HepG2 (cell line): ENCODE results near the gene HSPA6. TPM values are rescaled to one million over a fixed set of nuclear protein-coding genes. Genes with fewer than 3 reads are reported as not detected.
"Not testable (repeated sequence)": the region's sequence is repeated elsewhere in the genome, so short reads cannot be mapped to it uniquely, and the experiment has no call there.

Experiments used
- ATAC-seq: fragments of 200-7000 bp; cut with Tn5 transposase; 3 replicates; pipeline ENCODE4 v1.9.1; 2020; ENCODE audit warnings: mild to moderate bottlenecking, moderate library complexity
- BruUV-seq: library from RNA; stranded (reverse); fragments of 400-500 nt; replicated peaks from 2 replicates; lab custom pipeline; 2021; lab: Mats Ljungman, UMichigan
- CTCF ChIA-PET: fragments of 300-600 bp; formaldehyde crosslinking; extraction: SDS; loops from one replicate; lab custom pipeline; 2021; ENCODE audit warnings: low total read pairs, inconsistent platforms, low intra/inter-chr PET ratio; lab: Yijun Ruan, JAX
- POLR2A ChIA-PET: fragments of 350-600 bp; sonication (Branson Sonifier 250); formaldehyde crosslinking; loops from one replicate; lab custom pipeline; 2020; ENCODE audit warnings: antibody characterized with exemption, inconsistent platforms; lab: Yijun Ruan, JAX
- DNase-seq: peaks from one replicate; pipeline ENCODE4 v3.0.0-alpha.2; 2015; ENCODE audit warnings: low spot score
- FAIRE-seq: peaks from 3 replicates; lab custom pipeline; 2011; peaks lifted over from hg19 to GRCh38; lab: Jason Lieb, UNC
- H2AFZ ChIP-seq: one replicate; pipeline ENCODE4 v1.6.1; 2011; ENCODE audit warnings: low read length, inconsistent platforms
- H3K27ac ChIP-seq: fragments of 300-600 bp; 3 replicates; pipeline ENCODE4 v1.8.0; 2011; ENCODE audit warnings: mixed run types, mild to moderate bottlenecking, mixed read lengths, low read length, inconsistent platforms; ENCODE audit not compliant: insufficient read depth; ENCODE audit errors: extremely low read length
- H3K27me3 ChIP-seq, 2 experiments: fragments of 200-600 bp in 1 of 2; 2 replicates in 1 of 2; 3 replicates in 1 of 2; pipeline versions ENCODE4 v1.6.0 to v1.8.0; 2011; ENCODE audit warnings: low read length in 2 of 2, mild to moderate bottlenecking in 2 of 2, moderate library complexity in 2 of 2, inconsistent platforms in 1 of 2; ENCODE audit not compliant: insufficient read depth in 2 of 2, control insufficient read depth in 1 of 2
- H3K36me3 ChIP-seq, 2 experiments: fragments of 200-600 bp in 1 of 2; replicated peaks in 1 of 2; 2 replicates in 1 of 2; 3 replicates in 1 of 2; pipeline versions ENCODE4 v1.5.1 to v1.8.0; 2011; ENCODE audit warnings: low read length in 2 of 2, inconsistent platforms in 1 of 2; ENCODE audit not compliant: insufficient read depth in 2 of 2, control insufficient read depth in 1 of 2
- H3K4me1 ChIP-seq: 2 replicates; pipeline ENCODE4 v1.5.1; 2012; ENCODE audit warnings: low read length, inconsistent platforms; ENCODE audit not compliant: insufficient read depth
- H3K4me2 ChIP-seq: 2 replicates; pipeline ENCODE4 v1.6.0; 2011; ENCODE audit warnings: low read depth, low read length, inconsistent platforms
- H3K4me3 ChIP-seq, 3 experiments: fragments of 200-600 bp in 1 of 3; sonication (generic), shearing (Covaris generic) in 1 of 3; replicated peaks in 1 of 3; 2 replicates each; pipeline ENCODE4 v1.5.1; 2011 to 2016; ENCODE audit warnings: low read length in 3 of 3, inconsistent platforms in 2 of 3, low read depth in 2 of 3, mild to moderate bottlenecking in 2 of 3, control low read depth in 1 of 3, mixed read lengths in 1 of 3; ENCODE audit not compliant: insufficient read depth in 1 of 3
- H3K79me2 ChIP-seq: one replicate; pipeline ENCODE4 v1.6.1; 2011; ENCODE audit warnings: low read length, inconsistent platforms; ENCODE audit not compliant: insufficient read depth
- H3K9ac ChIP-seq: 2 replicates; pipeline ENCODE4 v1.6.0; 2011; ENCODE audit warnings: mild to moderate bottlenecking, low read depth, low read length, inconsistent platforms; ENCODE audit not compliant: insufficient read depth
- H3K9me3 ChIP-seq: 2 replicates; pipeline ENCODE4 v1.5.1; 2012; ENCODE audit warnings: mild to moderate bottlenecking, low read length
- H4K20me1 ChIP-seq: 2 replicates; pipeline ENCODE4 v1.6.0; 2011; ENCODE audit warnings: inconsistent platforms, mild to moderate bottlenecking, low read length, moderate library complexity; ENCODE audit not compliant: insufficient read depth
- ERF ChIP-seq: IDR thresholded peaks from 2 replicates; pipeline ENCODE4 v1.6.1; 2018; ENCODE audit warnings: missing biosample characterization, missing genetic modification reagents
- HOXA3 ChIP-seq: sonication (generic); formaldehyde crosslinking; IDR thresholded peaks from 2 replicates; pipeline ENCODE4 v1.5.0; 2020; ENCODE audit warnings: missing genetic modification reagents
- HOXA5 ChIP-seq: sonication (generic); formaldehyde crosslinking; IDR thresholded peaks from 2 replicates; pipeline ENCODE4 v1.4.0; 2020; ENCODE audit warnings: missing genetic modification reagents
- KDM2A ChIP-seq: sonication (generic); formaldehyde crosslinking; IDR thresholded peaks from 2 replicates; pipeline ENCODE4 v1.4.0; 2020; ENCODE audit warnings: low read depth, missing genetic modification reagents, borderline replicate concordance
- MAF1 ChIP-seq: sonication (generic); formaldehyde crosslinking; IDR thresholded peaks from 2 replicates; pipeline ENCODE4 v1.5.0; 2020; ENCODE audit warnings: missing genetic modification reagents, borderline replicate concordance
- MYC ChIP-seq: sonication (generic); formaldehyde crosslinking; IDR thresholded peaks from 2 replicates; pipeline ENCODE4 v1.9.0; 2021; ENCODE audit warnings: missing genetic modification reagents, borderline replicate concordance
- SALL1 ChIP-seq: sonication (generic); formaldehyde crosslinking; IDR thresholded peaks from 2 replicates; pipeline ENCODE4 v1.8.0; 2022; ENCODE audit warnings: mild to moderate bottlenecking, missing genetic modification reagents
- SAP130 ChIP-seq: IDR thresholded peaks from 2 replicates; pipeline ENCODE4 v1.6.1; 2016; ENCODE audit warnings: low read depth
- ZMYM2 ChIP-seq: sonication (generic); formaldehyde crosslinking; IDR thresholded peaks from 2 replicates; pipeline ENCODE4 v1.8.0; 2022; ENCODE audit warnings: mild to moderate bottlenecking, missing genetic modification reagents
- ZNF24 ChIP-seq: fragments of 450-650 bp; IDR thresholded peaks from 2 replicates; pipeline ENCODE4 v1.6.1; 2017; ENCODE audit warnings: antibody characterized with exemption, mild to moderate bottlenecking
- ZNF556 ChIP-seq: sonication (generic); formaldehyde crosslinking; IDR thresholded peaks from 2 replicates; pipeline ENCODE4 v1.4.0; 2020; ENCODE audit warnings: mild to moderate bottlenecking, missing genetic modification reagents, borderline replicate concordance
- ZNF629 ChIP-seq: sonication (generic); formaldehyde crosslinking; conservative IDR thresholded peaks from 2 replicates; pipeline ENCODE4 v1.5.0; 2020; ENCODE audit warnings: missing genetic modification reagents
- WGBS: methylation state at CpG from one replicate; pipeline ENCODE4 v1.1.6; 2017; ENCODE audit warnings: low lambda C conversion rate; 5-methylcytosine and 5-hydroxymethylcytosine counted together
- in situ Hi-C: cut with HindIII; loops from 2 replicates; pipeline ENCODE4 v1.10.0; 2017; ENCODE audit warnings: low pct_unique_long_range_greater_than_20kb; ENCODE audit not compliant: extremely low pct_ligation_motif_present
- intact Hi-C: fragments of 100-400 bp; cut with micrococcal nuclease; formaldehyde crosslinking; loops from one replicate; pipeline ENCODE4 v1.10.0; 2022; ENCODE audit not compliant: unreplicated experiment
- polyA plus RNA-seq, 8 experiments: library from polyadenylated mRNA; depleted of rRNA in 3 of 8; stranded (reverse) in 7 of 8; unstranded in 1 of 8; fragments of >200 nt; fragmentation: Illumina TruSeq in 4 of 8; extraction: Trizol in 4 of 8; gene quantifications; 2 replicates each; pipeline versions ENCODE4 v1.2.1 to v1.2.3, GENCODE V29; 2011 to 2016; ENCODE audit warnings: low read depth in 4 of 8, missing spikeins in 1 of 8, mixed read lengths in 1 of 8; ENCODE audit not compliant: insufficient read depth in 1 of 8
- total RNA-seq, 5 experiments: library from RNA; depleted of rRNA; stranded (reverse); fragments of >200 nt; fragmentation: Illumina TruSeq; extraction: Trizol; gene quantifications; 2 replicates each; pipeline ENCODE4 v1.2.3, GENCODE V29; 2016; ENCODE audit warnings: low read depth in 1 of 5
- TF ChIP-seq, protein P1 (sequence below), 2 experiments: sonication (generic) in 1 of 2; formaldehyde crosslinking in 1 of 2; IDR thresholded peaks; 2 replicates each; pipeline versions ENCODE4 v1.4.0 to v1.6.1; 2018 to 2020; ENCODE audit warnings: missing genetic modification reagents in 2 of 2, borderline replicate concordance in 1 of 2, low read depth in 1 of 2, mild to moderate bottlenecking in 1 of 2, missing biosample characterization in 1 of 2
- TF ChIP-seq, protein P2 (sequence below): sonication (generic); formaldehyde crosslinking; IDR thresholded peaks from 2 replicates; pipeline ENCODE4 v1.5.1; 2020; ENCODE audit warnings: missing genetic modification reagents, mild to moderate bottlenecking, borderline replicate concordance
- TF ChIP-seq, protein P3 (sequence below): sonication (generic); IDR thresholded peaks from 2 replicates; pipeline ENCODE4 v1.6.1; 2016; ENCODE audit warnings: low read depth, borderline replicate concordance
- TF ChIP-seq, protein P4 (sequence below): sonication (generic); formaldehyde crosslinking; IDR thresholded peaks from 2 replicates; pipeline ENCODE4 v1.5.1; 2020; ENCODE audit warnings: missing genetic modification reagents, mild to moderate bottlenecking, borderline replicate concordance

HSPA6 gene
- total and polyA plus RNA-seq, 2 of the 13 experiments (the other 11 are each of a cell fraction or from before 2014, with no cell fraction given), result 0.07 TPM; not detected in 1

DNA sequence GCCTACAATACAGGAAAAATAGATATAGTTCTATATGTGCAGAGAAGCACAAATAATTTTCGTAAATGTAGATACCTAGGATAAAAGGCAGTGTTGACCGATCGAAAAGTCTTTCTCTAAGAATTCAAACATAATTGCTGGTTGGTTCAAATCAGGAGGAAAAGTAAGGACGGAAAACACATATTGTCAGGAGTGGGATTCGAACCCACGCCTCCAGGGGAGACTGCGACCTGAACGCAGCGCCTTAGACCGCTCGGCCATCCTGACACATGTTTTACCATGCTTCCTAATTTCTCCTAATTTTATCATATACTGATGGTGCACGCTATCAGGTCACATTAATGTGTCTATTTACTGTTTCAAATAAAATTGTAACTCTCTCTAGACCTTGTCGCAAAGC, 5.8 kb downstream of the HSPA6 start:
- CTCF ChIA-PET, result not testable (repeated sequence)

More for the DNA sequence above, 5.8 kb downstream of the HSPA6 start:
- intact Hi-C loops, result loop anchor here (5.0 kb wide), 1 partner anchor 82 kb away; no protein-coding TSS in a partner anchor
- Histone ChIP-seq H3K4me1 (peaks cover 25% of the 10 kb centered on the region), H3K4me2 (peak overlapping the region; percentile 78), H3K4me3 (peak overlapping the region; percentile 62 to 76 (median 76); a peak in 4 of 6 replicates)
- H4K20me1 ChIP-seq, H3K79me2 ChIP-seq, H3K9me3 ChIP-seq, H2AFZ ChIP-seq, POLR2A ChIA-PET, BruUV-seq, FAIRE-seq, H3K27ac ChIP-seq, H3K36me3 ChIP-seq, H3K27me3 ChIP-seq, H3K9ac ChIP-seq, in situ Hi-C loops: not testable (repeated sequence)
- ATAC-seq (peak; percentile 70), DNase-seq (peak; percentile 49)
- under 1% methylated on average over 13 of the region's 13 CpGs for WGBS
- TF ChIP-seq ZNF556 (CRISPR knock-in tag) (0 out of 2 replicates have a peak, but pooled peaks have one; percentile 12), KDM2A (CRISPR knock-in tag) (peak; percentile 21; the same call in 1 of the 2 replicates), MYC (CRISPR knock-in tag) (peak; percentile 41; the same call in 1 of the 2 replicates), ZMYM2 (peak; percentile 58; the same call in 1 of the 2 replicates), SAP130 (peak; percentile 46; the same call in 1 of the 2 replicates), ZNF629 (CRISPR knock-in tag) (peak; percentile 33; the same call in 1 of the 2 replicates), ZNF24 (peak; percentile 97), SALL1 (CRISPR knock-in tag) (0 out of 2 replicates have a peak, but pooled peaks have one; percentile 30), ERF (CRISPR knock-in tag) (0 out of 2 replicates have a peak, but pooled peaks have one; percentile 6), HOXA3 (CRISPR knock-in tag) (peak; percentile 16; the same call in 1 of the 2 replicates), MAF1 (CRISPR knock-in tag) (peak; percentile 89; the same call in 1 of the 2 replicates), HOXA5 (CRISPR knock-in tag) (peak; percentile 36; the same call in 1 of the 2 replicates)
- TF ChIP-seq, protein P1, sequence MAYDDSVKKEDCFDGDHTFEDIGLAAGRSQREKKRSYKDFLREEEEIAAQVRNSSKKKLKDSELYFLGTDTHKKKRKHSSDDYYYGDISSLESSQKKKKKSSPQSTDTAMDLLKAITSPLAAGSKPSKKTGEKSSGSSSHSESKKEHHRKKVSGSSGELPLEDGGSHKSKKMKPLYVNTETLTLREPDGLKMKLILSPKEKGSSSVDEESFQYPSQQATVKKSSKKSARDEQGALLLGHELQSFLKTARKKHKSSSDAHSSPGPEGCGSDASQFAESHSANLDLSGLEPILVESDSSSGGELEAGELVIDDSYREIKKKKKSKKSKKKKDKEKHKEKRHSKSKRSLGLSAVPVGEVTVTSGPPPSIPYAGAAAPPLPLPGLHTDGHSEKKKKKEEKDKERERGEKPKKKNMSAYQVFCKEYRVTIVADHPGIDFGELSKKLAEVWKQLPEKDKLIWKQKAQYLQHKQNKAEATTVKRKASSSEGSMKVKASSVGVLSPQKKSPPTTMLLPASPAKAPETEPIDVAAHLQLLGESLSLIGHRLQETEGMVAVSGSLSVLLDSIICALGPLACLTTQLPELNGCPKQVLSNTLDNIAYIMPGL (CRISPR knock-in tag; IDR thresholded peaks at IDR 0.05; ENCODE audit: borderline replicate concordance in 1 of 2, low read depth in 1 of 2), result peak; percentile 81 to 88
- TF ChIP-seq, protein P2, sequence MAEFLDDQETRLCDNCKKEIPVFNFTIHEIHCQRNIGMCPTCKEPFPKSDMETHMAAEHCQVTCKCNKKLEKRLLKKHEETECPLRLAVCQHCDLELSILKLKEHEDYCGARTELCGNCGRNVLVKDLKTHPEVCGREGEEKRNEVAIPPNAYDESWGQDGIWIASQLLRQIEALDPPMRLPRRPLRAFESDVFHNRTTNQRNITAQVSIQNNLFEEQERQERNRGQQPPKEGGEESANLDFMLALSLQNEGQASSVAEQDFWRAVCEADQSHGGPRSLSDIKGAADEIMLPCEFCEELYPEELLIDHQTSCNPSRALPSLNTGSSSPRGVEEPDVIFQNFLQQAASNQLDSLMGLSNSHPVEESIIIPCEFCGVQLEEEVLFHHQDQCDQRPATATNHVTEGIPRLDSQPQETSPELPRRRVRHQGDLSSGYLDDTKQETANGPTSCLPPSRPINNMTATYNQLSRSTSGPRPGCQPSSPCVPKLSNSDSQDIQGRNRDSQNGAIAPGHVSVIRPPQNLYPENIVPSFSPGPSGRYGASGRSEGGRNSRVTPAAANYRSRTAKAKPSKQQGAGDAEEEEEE (CRISPR knock-in tag), result 0 out of 2 replicates have a peak, but pooled peaks have one; percentile 53
- TF ChIP-seq, protein P3, sequence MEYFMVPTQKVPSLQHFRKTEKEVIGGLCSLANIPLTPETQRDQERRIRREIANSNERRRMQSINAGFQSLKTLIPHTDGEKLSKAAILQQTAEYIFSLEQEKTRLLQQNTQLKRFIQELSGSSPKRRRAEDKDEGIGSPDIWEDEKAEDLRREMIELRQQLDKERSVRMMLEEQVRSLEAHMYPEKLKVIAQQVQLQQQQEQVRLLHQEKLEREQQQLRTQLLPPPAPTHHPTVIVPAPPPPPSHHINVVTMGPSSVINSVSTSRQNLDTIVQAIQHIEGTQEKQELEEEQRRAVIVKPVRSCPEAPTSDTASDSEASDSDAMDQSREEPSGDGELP, result peak; percentile 40; the same call in 1 of the 2 replicates
- TF ChIP-seq, protein P4, sequence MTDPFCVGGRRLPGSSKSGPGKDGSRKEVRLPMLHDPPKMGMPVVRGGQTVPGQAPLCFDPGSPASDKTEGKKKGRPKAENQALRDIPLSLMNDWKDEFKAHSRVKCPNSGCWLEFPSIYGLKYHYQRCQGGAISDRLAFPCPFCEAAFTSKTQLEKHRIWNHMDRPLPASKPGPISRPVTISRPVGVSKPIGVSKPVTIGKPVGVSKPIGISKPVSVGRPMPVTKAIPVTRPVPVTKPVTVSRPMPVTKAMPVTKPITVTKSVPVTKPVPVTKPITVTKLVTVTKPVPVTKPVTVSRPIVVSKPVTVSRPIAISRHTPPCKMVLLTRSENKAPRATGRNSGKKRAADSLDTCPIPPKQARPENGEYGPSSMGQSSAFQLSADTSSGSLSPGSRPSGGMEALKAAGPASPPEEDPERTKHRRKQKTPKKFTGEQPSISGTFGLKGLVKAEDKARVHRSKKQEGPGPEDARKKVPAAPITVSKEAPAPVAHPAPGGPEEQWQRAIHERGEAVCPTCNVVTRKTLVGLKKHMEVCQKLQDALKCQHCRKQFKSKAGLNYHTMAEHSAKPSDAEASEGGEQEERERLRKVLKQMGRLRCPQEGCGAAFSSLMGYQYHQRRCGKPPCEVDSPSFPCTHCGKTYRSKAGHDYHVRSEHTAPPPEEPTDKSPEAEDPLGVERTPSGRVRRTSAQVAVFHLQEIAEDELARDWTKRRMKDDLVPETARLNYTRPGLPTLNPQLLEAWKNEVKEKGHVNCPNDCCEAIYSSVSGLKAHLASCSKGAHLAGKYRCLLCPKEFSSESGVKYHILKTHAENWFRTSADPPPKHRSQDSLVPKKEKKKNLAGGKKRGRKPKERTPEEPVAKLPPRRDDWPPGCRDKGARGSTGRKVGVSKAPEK, result 0 out of 2 replicates have a peak, but pooled peaks have one; percentile 34
